Stimulated activated CD4-positive, alpha-beta T cell treated with anti-CD3 and anti-CD28 coated beads, TNF-alpha, amount 100 ng/mL, for 24 hours (primary cell): ENCODE data around the gene CREBBP.

ENCODE experiments used
- DNase-seq, 3 experiments: peaks; one replicate each; pipeline ENCODE4 v3.0.0-alpha.2; 2020; ENCODE audit warnings: low read depth in 3 of 3

CREBBP gene

DNA sequence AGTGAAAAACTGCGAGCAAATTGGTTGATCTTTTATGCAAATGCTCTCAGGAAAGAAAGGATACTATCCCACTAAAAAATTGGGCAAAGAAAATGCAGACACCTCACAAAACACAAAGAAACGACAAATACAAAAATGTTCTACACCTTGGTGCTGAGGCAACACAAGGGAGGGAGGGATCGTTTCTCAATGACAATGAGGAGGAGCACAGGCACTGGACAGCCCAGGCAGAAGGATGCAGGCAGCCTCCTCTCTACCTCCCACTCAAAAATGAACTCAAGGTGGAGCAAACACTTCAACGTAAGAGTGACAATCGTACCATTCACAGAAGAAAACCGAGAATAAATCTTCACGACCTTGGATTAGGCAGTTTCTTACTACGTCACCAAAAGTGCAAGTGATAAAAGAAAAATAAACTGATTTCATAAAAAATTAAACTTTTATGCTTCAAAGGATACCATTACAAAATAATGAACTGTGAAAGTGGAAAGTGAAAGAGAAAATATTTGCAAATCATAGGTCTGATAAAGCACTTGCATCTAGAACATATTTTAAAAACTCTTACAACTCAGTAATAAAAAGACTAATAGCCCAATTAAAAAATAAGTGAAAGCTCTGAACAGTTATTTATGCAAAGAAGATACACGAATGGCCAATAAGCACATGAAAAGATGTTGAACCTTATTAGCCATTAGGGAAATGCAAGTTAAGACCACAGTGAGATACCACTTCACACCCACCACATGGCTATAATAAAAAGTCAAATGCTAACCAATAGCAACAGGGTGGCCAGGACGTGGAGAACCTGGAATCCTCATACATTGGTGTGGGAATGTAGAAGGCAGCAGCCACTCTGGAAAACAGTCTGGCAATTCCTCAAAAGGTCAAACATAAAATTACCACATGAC lies 82.4 kb downstream of the CREBBP start:
- no peak for DNase-seq

DNA sequence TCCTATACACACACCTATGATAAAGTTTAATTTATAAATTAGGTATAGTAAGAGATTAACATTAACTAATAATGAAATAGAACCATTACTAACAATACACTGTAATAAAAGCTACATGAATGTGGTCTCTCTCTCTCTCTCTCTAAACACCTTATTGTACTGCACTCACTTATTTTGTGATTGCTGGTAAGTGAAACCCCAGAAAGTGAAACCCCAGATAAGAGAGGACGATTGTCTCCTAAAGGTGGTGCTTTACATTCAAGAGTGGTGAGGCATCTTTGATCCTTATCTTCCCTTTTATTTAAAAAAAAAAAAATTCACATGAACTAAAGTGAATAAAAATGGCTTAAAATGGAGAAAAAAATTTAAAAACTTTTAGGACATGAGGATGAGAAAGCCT lies 83.0 kb downstream of the CREBBP start:
- no peak for DNase-seq

GRCh38 chr16:3793161-3793576 lies 87.3 kb downstream of the CREBBP start:
- DNase-seq, result no peak

- no peak for DNase-seq
These were observed 88.0 kb downstream of the CREBBP start for GRCh38 chr16:3792472-3793012.

DNA sequence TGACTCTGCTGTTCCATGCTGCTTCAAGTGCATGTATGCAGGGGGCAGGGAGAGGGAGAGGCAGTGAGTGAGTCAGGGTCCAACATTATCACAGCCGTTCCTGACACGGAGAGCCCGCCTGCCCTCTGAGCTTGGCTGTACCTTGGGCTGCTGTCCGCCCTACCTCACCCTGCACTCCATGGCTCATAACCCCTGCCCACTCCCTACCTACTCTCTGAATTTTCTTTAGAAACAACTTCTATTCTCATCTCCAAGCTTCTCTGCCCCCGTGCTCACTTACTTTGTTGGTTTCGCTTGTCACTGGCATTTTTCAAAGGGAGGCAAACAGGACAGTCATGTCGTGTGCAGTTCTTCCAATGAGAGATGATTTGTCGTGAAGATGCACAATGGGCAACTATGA lies 88.8 kb downstream of the CREBBP start:
- no peak for DNase-seq

GRCh38 chr16:3789375-3790099 lies 91.0 kb downstream of the CREBBP start:
- no peak for DNase-seq

GRCh38 chr16:3788711-3789374 lies 91.7 kb downstream of the CREBBP start:
- DNase-seq, result no peak

- no peak for DNase-seq
These were observed 92.4 kb downstream of the CREBBP start for GRCh38 chr16:3787924-3788661.

DNA sequence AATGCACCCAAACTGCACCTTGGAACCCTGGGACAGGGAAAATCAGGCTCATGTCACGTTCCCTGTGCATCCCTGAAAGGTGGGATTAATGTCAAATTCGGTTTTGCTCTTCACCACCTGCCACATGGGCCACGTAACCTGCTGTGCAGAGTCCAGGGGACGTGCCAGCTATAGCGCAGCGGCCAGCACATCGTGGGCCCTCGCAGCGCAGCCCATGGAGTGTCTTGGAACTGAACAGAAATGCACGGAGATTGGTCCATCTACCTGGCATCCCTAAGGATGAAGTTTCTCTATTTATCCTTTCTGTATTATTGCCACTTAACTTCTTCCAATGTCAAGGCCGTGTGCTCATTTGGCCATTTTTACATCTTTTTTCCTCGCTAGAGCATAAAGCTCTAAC lies 95.1 kb downstream of the CREBBP start:
- DNase-seq, result no peak

GRCh38 chr16:3783516-3783915 lies 97.0 kb downstream of the CREBBP start:
- no peak for DNase-seq

DNA sequence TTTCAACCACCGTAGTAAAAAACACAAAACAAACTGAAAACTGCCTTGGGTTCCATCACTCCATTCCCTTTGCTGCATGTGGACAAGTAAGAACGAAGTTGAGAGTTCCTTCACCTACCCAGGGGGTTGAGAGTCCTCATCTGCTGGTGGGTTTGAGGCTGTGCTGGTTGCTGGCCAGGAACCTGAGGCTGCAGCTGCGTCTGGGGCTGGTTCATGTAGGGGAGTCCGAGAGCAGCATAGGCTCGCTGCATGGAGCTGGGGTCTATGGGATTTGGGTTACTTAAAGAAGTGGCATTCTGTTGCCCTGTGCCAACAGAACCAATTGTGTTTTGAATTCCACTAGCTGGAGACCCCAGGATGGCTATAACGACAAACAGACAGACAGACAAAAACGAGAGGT lies 97.9 kb downstream of the CREBBP start:
- no peak for DNase-seq

- no peak for DNase-seq
These were observed 99.1 kb downstream of the CREBBP start for GRCh38 chr16:3781421-3781820.

DNA sequence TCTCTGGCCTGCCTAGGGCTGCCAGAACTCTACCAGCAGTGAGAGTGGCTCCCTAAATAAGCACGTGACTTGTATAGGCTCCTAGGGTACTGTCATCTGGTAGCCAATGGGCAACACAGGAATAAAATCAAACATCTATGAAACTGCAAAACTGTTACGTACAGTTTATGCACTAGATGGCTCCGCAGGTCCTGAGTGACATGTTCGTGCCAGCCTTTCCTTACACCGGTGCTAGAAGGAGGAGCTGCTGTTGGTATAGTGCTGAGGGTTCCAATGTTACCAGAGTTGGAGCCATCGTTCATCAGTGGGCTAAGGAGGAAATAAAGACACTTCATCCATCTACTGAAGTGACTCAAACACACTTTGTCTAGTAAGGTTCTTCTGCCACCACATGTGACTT lies 99.9 kb downstream of the CREBBP start:
- DNase-seq, result no peak

GRCh38 chr16:3776316-3776715 lies 104.2 kb downstream of the CREBBP start:
- no peak for DNase-seq

GRCh38 chr16:3774819-3775218 lies 105.7 kb downstream of the CREBBP start:
- DNase-seq, result no peak

DNA sequence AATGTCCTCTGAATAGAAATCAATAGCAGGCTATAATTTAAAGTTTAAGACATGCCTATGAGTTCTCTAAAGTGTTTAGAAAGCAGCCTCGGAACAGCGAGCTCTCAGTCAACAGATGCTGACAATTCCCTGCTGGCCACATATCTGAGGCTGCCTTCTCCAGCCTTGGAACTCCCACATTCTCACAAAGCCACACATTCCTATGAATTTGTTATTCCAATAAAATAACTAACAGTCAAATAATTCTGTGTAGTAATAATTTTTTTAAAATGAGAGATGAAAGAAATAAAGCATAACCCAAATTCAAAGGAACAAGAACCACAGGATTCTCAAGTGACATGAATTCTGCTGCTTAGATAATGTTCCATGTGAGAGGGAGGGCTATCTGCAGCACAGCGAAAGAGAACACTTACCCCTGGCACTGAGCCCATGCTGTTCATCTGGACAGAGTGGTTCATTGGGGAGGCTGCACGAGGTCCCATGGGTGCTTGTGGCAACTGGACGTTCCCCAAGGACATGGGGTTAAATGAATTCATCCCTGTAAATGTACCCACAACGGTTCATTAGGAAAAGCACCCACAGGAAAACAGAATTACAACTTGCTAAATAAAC lies 106.3 kb downstream of the CREBBP start:
- DNase-seq, result no peak

DNA sequence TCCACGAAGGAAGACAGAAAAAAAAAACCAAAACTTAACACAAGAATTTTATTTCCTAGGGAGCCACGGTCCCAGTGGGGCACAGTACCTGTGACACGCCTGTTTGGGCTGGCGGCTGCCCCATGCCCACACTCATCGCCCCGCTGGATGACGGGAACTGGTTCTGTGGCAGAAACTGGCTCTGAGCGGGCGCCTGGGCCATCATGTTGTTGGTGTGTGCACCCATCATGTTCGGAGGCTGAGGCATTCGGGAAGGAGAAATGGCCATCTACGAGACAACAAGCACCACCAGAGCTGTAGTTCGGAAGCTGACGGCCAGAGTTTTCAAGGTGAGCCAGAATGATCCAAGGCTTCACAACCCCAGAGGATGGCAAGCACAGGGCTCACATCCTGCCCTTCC lies 106.8 kb downstream of the CREBBP start:
- DNase-seq, result no peak

GRCh38 chr16:3771513-3771912 lies 109.0 kb downstream of the CREBBP start:
- DNase-seq, result no peak

DNA sequence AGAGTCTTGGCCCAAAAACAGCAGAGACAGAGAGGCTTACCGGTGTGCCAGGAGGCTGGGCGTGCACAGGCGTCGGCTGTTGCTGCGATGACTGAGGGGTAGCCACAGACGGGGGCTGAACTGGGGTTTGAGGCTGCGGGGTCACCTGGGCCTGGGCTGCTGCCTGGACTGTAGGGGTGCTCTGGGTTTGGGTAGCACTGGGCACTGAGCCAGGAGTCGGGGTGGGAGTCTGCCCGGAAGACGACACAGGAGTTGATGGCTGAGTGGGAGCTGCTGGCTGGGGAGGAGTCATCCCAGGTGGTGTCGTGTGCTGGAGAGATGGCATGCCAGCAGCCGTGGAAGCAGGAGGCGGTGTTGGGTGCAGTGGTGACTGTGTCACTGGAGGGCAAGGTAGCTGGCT lies 110.0 kb downstream of the CREBBP start:
- DNase-seq, result no peak

DNA sequence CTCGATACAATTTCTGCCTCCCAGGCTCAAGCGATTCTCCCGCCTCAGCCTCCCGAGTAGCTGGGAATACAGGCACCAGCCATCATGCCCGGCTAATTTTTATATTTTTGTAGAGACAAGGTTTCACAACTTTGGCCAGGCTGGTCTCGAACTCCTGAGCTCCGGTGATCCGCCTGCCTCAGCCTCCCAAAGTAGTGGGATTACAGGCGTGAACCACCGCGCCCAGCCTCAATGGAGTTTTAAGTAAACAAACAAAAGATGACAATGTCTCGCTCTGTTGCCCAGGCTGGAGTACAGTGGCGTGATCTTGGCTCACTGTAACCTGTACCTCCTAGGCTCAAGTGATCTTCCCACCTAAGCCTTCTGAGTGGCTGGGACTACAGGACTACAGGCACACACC lies 110.6 kb downstream of the CREBBP start:
- DNase-seq, result no peak

- DNase-seq, result no peak
These were observed 111.5 kb downstream of the CREBBP start for GRCh38 chr16:3769013-3769412.
